Measurements from ENCODE around the gene SHISA4.

The SHISA4 gene

GRCh38 chr1:201892211-201892610 is 3.5 kb downstream of the SHISA4 start:
- no peak for DNase-seq
- peaks cover 0 to 87% (median 61%) of the 10 kb centered on the region in 4 donors for H3K4me1 ChIP-seq
- intact Hi-C loops (cut with DNase I; ENCODE audit: low total_unique reads): no loop called here
- no peaks in the 10 kb centered on the region for H3K27me3 ChIP-seq
- no peak for TF ChIP-seq CTCF (IDR thresholded peaks at IDR 0.05)
- peaks cover 6 to 20% (median 11%) of the 10 kb centered on the region in 3 donors for H3K36me3 ChIP-seq
- H3K9me3 ChIP-seq: no peaks in the 10 kb centered on the region
- no peak overlapping the region for H3K4me3 ChIP-seq
- peak overlapping the region; percentile 76 to 95 for H3K27ac ChIP-seq

GRCh38 chr1:201893431-201893830 is 4.7 kb downstream of the SHISA4 start:
- TF ChIP-seq CTCF (IDR thresholded peaks at IDR 0.05): no peak
- no peak for DNase-seq
- no peaks in the 10 kb centered on the region for H3K9me3 ChIP-seq
- intact Hi-C loops (cut with DNase I; ENCODE audit: low total_unique reads): no loop called here
- H3K4me1 ChIP-seq: peaks cover 0 to 92% (median 69%) of the 10 kb centered on the region in 4 donors
- H3K36me3 ChIP-seq: peaks cover 18 to 32% (median 24%) of the 10 kb centered on the region in 3 donors
- H3K4me3 ChIP-seq: no peak overlapping the region
- peak overlapping the region; percentile 76 to 95 for H3K27ac ChIP-seq
- no peaks in the 10 kb centered on the region for H3K27me3 ChIP-seq

GRCh38 chr1:201894343-201895119 is 5.8 kb downstream of the SHISA4 start:
- Histone ChIP-seq H3K36me3 (peaks cover 29 to 43% (median 35%) of the 10 kb centered on the region in 3 donors), H3K4me3 (no peak overlapping the region), H3K9me3 (no peaks in the 10 kb centered on the region), H3K27me3 (no peaks in the 10 kb centered on the region), H3K4me1 (peaks cover 0 to 98% (median 77%) of the 10 kb centered on the region in 4 donors), H3K27ac (peak overlapping the region; percentile 76 to 95)
- intact Hi-C loops (cut with DNase I; ENCODE audit: low total_unique reads): loop anchor here (5.0 kb wide), 2 partner anchors 48 to 78 kb away; no protein-coding TSS in a partner anchor
- no peak for DNase-seq
- no peak for TF ChIP-seq CTCF (IDR thresholded peaks at IDR 0.05)

- no peak for TF ChIP-seq CTCF (IDR thresholded peaks at IDR 0.05)
- H3K36me3 ChIP-seq: peaks cover 36 to 50% (median 39%) of the 10 kb centered on the region in 3 donors
- no peaks in the 10 kb centered on the region for H3K9me3 ChIP-seq
- intact Hi-C loops (cut with DNase I; ENCODE audit: low total_unique reads): loop anchor here (5.0 kb wide), 2 partner anchors 47 to 77 kb away; no protein-coding TSS in a partner anchor
- no peak for DNase-seq
- H3K4me1 ChIP-seq: peaks cover 0 to 98% (median 77%) of the 10 kb centered on the region in 4 donors
- H3K27me3 ChIP-seq: no peaks in the 10 kb centered on the region
- no peak overlapping the region for H3K4me3 ChIP-seq
- H3K27ac ChIP-seq: peak overlapping the region; percentile 76 to 95
Observed at GRCh38 chr1:201895120-201895665, 6.5 kb downstream of the SHISA4 start.

- no peaks in the 10 kb centered on the region for H3K9me3 ChIP-seq
- peaks cover 37 to 44% (median 39%) of the 10 kb centered on the region in 3 donors for H3K36me3 ChIP-seq
- H3K27ac ChIP-seq: peak overlapping the region; percentile 76 to 95
- DNase-seq: peak; percentile 92 to 96
- peak; percentile 95 to 99 for TF ChIP-seq CTCF (IDR thresholded peaks at IDR 0.05)
- H3K4me1 ChIP-seq: peaks cover 0 to 98% (median 78%) of the 10 kb centered on the region in 4 donors
- H3K27me3 ChIP-seq: no peaks in the 10 kb centered on the region
- intact Hi-C loops (cut with DNase I; ENCODE audit: low total_unique reads): loop anchor here (5.0 kb wide), 2 partner anchors 46 to 76 kb away; no protein-coding TSS in a partner anchor
- no peak overlapping the region for H3K4me3 ChIP-seq
Observed at GRCh38 chr1:201895913-201896807, 7.5 kb downstream of the SHISA4 start.
